Superior temporal gyrus (tissue), 1 donor: ENCODE measurements around the gene PARD3B.

ENCODE experiments used
- DNase-seq: peaks from one replicate; pipeline ENCODE4 v3.0.0-alpha.2; 2016; ENCODE audit errors: extremely low spot score

Gene PARD3B

GRCh38 chr2:205337274-205337673, 792.0 kb downstream of the PARD3B start:
- DNase-seq: no peak

GRCh38 chr2:205338156-205338555, 792.9 kb downstream of the PARD3B start:
- DNase-seq: no peak

GRCh38 chr2:205343103-205343502, 797.8 kb downstream of the PARD3B start:
- DNase-seq: no peak

- DNase-seq: no peak
These were observed 801.4 kb downstream of the PARD3B start for GRCh38 chr2:205346649-205347048.

GRCh38 chr2:205347899-205348298, 802.6 kb downstream of the PARD3B start:
- no peak for DNase-seq

- no peak for DNase-seq
These were observed 806.8 kb downstream of the PARD3B start for GRCh38 chr2:205352094-205352493.

- DNase-seq: no peak
These were observed 807.3 kb downstream of the PARD3B start for GRCh38 chr2:205352593-205352992.

- DNase-seq: no peak
These were observed 812.5 kb downstream of the PARD3B start for GRCh38 chr2:205357732-205358131.

- no peak for DNase-seq
These were observed 813.1 kb downstream of the PARD3B start for GRCh38 chr2:205358351-205358815.

- DNase-seq: no peak
These were observed 816.0 kb downstream of the PARD3B start for GRCh38 chr2:205361272-205361671.

- no peak for DNase-seq
These were observed 816.7 kb downstream of the PARD3B start for GRCh38 chr2:205361970-205362369.

- no peak for DNase-seq
These were observed 819.0 kb downstream of the PARD3B start for GRCh38 chr2:205364261-205364660.

- DNase-seq: no peak
These were observed 821.2 kb downstream of the PARD3B start for GRCh38 chr2:205366336-205367060.

- DNase-seq: no peak
These were observed 822.2 kb downstream of the PARD3B start for GRCh38 chr2:205367331-205367935.

GRCh38 chr2:205369813-205370212, 824.5 kb downstream of the PARD3B start:
- no peak for DNase-seq

- DNase-seq: no peak
These were observed 825.5 kb downstream of the PARD3B start for GRCh38 chr2:205370726-205371125.

- no peak for DNase-seq
These were observed 826.9 kb downstream of the PARD3B start for GRCh38 chr2:205372141-205372540.

- no peak for DNase-seq
These were observed 830.5 kb downstream of the PARD3B start for GRCh38 chr2:205375461-205376448.

- no peak for DNase-seq
These were observed 832.0 kb downstream of the PARD3B start for GRCh38 chr2:205377324-205377723.

GRCh38 chr2:205383601-205384000, 838.3 kb downstream of the PARD3B start:
- DNase-seq: no peak

- no peak for DNase-seq
These were observed 840.8 kb downstream of the PARD3B start for GRCh38 chr2:205386109-205386508.

- no peak for DNase-seq
These were observed 842.2 kb downstream of the PARD3B start for GRCh38 chr2:205387350-205388055.
